Progenitor cell of endocrine pancreas (in vitro differentiated cells): Measurements from ENCODE around the gene CRAMP1. TPM values are rescaled to one million over a fixed set of nuclear protein-coding genes. Genes with fewer than 3 reads are reported as not detected.

ENCODE experiments used
- DNase-seq: peaks from one replicate; pipeline ENCODE4 v3.0.0; 2021; ENCODE audit warnings: low spot score; ENCODE audit not compliant: unreplicated experiment
- H3K27ac Mint-ChIP-seq: 2 replicates; pipeline ENCODE4 v1.8.0; 2021; ENCODE audit warnings: mild to moderate bottlenecking, moderate library complexity, mixed read lengths
- H3K27me3 Mint-ChIP-seq: 2 replicates; pipeline ENCODE4 v1.8.0; 2021; ENCODE audit warnings: mixed read lengths
- H3K36me3 Mint-ChIP-seq: 2 replicates; pipeline ENCODE4 v1.8.0; 2022; ENCODE audit warnings: mixed read lengths; ENCODE audit not compliant: insufficient read depth
- H3K4me1 Mint-ChIP-seq: 2 replicates; pipeline ENCODE4 v1.8.0; 2021; ENCODE audit warnings: low read depth, mixed read lengths
- H3K4me3 Mint-ChIP-seq: 2 replicates; pipeline ENCODE4 v1.8.0; 2021; ENCODE audit warnings: low read depth, mild to moderate bottlenecking, moderate library complexity, mixed read lengths
- H3K9me3 Mint-ChIP-seq: 2 replicates; pipeline ENCODE4 v1.8.0; 2021; ENCODE audit warnings: low read depth, mixed read lengths
- total RNA-seq: library from RNA; stranded (reverse); gene quantifications from 2 replicates; pipeline ENCODE4 v1.2.1, GENCODE V29; 2021
- TF ChIP-seq, protein P1 (sequence below): fragments of 200-600 bp; sonication (generic); IDR thresholded peaks from one replicate; pipeline ENCODE4 v1.5.0; 2021; ENCODE audit warnings: antibody characterized with exemption, mild to moderate bottlenecking; ENCODE audit not compliant: unreplicated experiment

The CRAMP1 gene
- total RNA-seq, 1 donor from 2014 or later: 58.3 TPM

DNA sequence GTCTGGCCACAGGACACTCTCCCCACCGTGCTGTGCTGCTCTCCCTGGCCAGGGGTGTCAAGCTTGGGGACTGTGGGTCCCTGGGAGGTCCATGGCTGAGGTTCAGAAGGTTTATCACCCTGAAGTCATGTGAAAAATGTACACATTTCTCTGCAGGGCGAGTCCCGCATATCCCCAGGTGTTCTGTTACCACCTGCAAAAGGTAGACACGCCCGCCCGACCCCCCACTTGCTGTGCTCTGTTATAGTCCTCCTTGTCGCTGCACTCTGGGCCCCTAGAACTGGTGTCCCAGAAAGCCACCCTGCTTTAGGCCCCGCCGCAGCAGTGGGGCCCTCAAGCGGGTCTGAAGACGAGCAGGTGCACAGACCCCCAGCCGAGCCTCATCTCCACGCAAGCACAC, 77.7 kb downstream of the CRAMP1 start:
- TF ChIP-seq, protein P1, sequence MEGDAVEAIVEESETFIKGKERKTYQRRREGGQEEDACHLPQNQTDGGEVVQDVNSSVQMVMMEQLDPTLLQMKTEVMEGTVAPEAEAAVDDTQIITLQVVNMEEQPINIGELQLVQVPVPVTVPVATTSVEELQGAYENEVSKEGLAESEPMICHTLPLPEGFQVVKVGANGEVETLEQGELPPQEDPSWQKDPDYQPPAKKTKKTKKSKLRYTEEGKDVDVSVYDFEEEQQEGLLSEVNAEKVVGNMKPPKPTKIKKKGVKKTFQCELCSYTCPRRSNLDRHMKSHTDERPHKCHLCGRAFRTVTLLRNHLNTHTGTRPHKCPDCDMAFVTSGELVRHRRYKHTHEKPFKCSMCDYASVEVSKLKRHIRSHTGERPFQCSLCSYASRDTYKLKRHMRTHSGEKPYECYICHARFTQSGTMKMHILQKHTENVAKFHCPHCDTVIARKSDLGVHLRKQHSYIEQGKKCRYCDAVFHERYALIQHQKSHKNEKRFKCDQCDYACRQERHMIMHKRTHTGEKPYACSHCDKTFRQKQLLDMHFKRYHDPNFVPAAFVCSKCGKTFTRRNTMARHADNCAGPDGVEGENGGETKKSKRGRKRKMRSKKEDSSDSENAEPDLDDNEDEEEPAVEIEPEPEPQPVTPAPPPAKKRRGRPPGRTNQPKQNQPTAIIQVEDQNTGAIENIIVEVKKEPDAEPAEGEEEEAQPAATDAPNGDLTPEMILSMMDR: no peak
- H3K36me3 Mint-ChIP-seq: peaks cover 38% of the 10 kb centered on the region
- H3K4me1 Mint-ChIP-seq: peaks cover 37% of the 10 kb centered on the region
- no peak for DNase-seq
- peak overlapping the region; percentile 100 for H3K27ac Mint-ChIP-seq
- H3K4me3 Mint-ChIP-seq: no peak overlapping the region
- no peaks in the 10 kb centered on the region for H3K9me3 Mint-ChIP-seq
- H3K27me3 Mint-ChIP-seq: no peaks in the 10 kb centered on the region

DNA sequence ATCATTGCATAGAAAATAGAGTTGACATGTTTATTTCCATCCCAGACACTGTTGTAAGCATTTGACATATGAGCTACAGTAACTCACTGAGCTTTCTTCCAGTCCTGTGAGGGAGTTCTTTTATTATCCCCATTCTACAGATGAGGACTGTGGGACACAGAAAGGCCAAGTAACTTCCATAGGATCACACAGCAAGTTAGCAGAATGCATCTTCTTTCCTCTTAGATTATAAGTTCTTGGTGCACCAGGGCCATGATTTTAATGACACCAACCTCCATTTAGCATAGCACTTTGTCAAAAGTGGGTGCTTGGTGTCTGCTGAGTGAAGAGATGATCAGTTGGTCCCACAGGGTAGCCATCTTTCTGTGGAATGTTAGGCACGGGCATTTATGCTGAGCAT, 78.7 kb downstream of the CRAMP1 start:
- H3K9me3 Mint-ChIP-seq: no peaks in the 10 kb centered on the region
- peaks cover 36% of the 10 kb centered on the region for H3K4me1 Mint-ChIP-seq
- no peak overlapping the region for H3K4me3 Mint-ChIP-seq
- no peaks in the 10 kb centered on the region for H3K27me3 Mint-ChIP-seq
- peak overlapping the region; percentile 100 for H3K27ac Mint-ChIP-seq
- TF ChIP-seq, protein P1: no peak
- peaks cover 36% of the 10 kb centered on the region for H3K36me3 Mint-ChIP-seq
- no peak for DNase-seq

DNA sequence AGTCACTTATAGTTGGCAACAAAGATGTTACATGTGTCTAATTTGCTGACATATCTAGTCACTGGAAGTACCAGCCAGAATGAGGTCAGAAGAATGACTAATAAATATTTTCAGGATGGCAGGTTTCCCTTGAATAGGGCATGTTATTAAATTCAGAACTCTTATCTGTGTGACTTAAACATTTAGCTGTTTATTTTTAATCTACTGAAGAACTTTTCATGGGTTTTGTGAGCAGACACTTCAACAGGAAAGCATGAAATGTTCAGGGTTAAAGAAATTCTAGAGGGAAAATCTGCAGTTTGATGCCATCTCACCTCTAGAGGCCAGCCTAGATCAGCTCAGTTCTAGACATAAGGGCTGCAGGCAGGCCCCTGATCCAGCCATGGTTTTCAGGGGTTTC, 79.1 kb downstream of the CRAMP1 start:
- peaks cover 36% of the 10 kb centered on the region for H3K36me3 Mint-ChIP-seq
- DNase-seq: no peak
- no peak overlapping the region for H3K27ac Mint-ChIP-seq
- no peaks in the 10 kb centered on the region for H3K9me3 Mint-ChIP-seq
- H3K4me1 Mint-ChIP-seq: peaks cover 34% of the 10 kb centered on the region
- H3K4me3 Mint-ChIP-seq: no peak overlapping the region
- no peaks in the 10 kb centered on the region for H3K27me3 Mint-ChIP-seq
- TF ChIP-seq, protein P1: no peak

DNA sequence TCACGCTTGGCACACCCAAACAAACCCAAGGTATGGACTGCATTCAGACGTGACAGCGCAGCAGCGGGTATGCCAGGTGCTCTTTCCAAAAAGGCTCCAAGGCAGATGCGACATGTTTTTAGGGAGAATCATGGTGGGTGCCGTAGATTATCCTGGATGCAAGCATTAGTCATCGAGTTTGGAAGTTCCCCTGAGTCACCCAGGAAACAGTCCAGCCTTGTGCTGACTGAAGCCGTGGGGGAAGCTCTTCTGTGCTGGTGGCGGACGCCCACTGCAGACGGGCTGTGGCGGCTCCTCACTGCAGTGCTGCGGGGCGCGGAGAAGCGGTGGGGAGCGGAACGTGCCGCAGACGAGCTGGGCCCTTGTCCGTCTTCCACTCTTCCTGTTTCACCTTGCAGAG, 79.8 kb downstream of the CRAMP1 start:
- TF ChIP-seq, protein P1: no peak
- no peak for DNase-seq
- Mint-ChIP-seq H3K27me3 (no peaks in the 10 kb centered on the region), H3K27ac (no peak overlapping the region), H3K4me3 (no peak overlapping the region), H3K36me3 (peaks cover 39% of the 10 kb centered on the region), H3K4me1 (peaks cover 32% of the 10 kb centered on the region), H3K9me3 (no peaks in the 10 kb centered on the region)

DNA sequence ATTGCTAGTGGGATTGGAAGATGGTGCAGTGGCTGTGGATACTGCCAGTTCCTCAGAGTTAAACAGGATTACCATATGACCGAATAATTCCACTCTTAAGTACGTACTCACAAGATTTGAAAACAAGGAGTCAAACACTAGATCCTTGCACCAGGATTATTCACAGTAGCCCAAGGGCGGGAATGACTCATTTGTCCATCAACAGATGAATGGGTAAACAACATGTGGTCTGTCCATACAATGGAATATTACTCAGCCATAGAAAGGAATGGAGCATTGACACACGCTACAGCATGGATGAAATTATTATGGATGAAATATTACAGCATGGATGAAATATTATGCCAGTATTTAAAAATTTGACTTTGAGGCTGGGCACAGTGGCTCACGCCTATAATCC, 84.7 kb downstream of the CRAMP1 start:
- Mint-ChIP-seq H3K4me3 (no peak overlapping the region), H3K36me3 (peaks cover 41% of the 10 kb centered on the region), H3K4me1 (no peaks in the 10 kb centered on the region), H3K27me3 (no peaks in the 10 kb centered on the region), H3K9me3 (no peaks in the 10 kb centered on the region), H3K27ac (no peak overlapping the region)
- no peak for DNase-seq
- TF ChIP-seq, protein P1: no peak
